NCI-H345 treated with DMSO at 0.1 percent for 48 hours (cell line): ENCODE data around the gene PCBP4.

Experiments
- DNase-seq: peaks from one replicate; lab custom pipeline; 2025; ENCODE audit not compliant: unreplicated experiment; lab: John Stamatoyannopoulos, UW

PCBP4 gene

DNA sequence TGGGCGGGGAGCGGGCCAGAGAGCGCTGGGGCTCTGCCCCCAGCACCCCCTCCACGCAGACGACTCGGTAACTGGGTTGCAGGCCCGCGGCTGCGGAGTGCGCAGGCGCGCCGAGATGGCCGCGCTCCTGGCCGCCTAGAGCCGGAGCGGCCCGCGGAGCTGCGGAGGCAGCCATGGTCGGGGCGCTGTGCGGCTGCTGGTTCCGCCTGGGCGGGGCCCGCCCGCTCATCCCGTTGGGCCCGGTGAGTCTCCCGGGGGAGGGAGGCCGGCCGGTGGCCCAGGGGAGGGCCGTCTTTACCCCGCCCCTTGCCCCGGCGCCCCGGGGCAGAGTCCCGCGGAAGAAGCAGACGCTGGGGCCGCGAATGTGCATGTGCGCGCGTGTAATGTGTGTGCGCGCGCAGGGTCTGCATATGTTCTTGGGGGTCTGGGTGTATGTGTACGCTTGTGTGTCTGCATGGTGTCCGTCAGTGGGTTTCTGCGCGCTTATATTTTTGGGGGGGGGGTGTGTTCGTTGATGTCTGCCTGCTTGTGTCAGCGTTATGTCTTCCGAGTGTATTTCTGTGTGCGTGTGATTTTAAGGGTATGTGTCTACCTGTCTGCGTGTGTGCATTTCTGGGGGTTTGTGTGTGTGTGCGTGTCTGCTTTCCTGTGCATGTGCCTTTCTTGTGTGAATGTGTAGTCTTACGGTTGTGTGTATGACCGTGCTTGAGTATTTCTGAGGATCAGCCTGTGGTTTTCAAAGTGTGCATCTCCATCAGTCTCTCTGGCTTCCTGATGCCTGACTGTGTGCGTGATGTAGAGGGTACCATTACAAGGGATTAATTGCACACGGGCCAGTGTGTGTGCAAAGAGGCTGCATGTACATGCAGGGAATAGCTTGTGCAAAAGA, 8.0 kb upstream of the PCBP4 start, which contains the start of gene ABHD14A:
ABHD14A (plus strand) TSS at position 102 of the 889 bp plus-strand sequence; CDS start at position 174, 72 bp downstream.
- no peak for DNase-seq

DNA sequence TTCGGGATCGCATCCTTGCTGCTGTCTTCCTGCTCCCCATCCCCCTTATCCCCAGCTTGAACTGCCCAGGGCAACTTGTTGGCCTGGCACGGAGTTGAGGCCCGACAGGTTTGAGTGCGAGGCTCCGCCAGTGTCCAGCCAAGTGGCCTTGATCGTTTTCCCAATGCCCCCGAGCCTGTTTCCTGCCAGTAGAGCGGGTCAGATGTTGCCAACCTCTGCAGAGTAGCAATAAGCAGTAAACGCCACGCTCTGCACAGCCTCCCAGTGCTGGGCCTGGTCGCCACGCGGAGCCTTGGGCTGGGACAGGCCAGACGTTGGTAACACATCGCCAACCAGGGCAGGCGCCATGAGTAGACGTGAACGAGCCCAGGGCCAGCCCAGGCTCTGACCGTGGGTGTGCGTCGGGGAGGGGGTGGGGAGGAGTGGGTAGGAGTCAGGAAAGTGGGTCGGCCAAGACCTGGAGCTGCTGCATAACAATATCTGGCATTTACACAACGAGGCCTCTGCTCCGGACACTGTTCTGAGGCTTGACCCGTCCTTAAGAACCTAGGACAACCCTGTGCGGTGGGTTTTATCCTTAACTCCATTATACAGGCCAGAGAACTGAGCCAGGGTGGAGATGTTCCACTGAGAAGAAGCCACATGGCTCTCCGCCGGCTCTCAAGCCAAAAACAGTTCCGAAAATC, 7.2 kb upstream of the PCBP4 start:
- DNase-seq = no peak

DNA sequence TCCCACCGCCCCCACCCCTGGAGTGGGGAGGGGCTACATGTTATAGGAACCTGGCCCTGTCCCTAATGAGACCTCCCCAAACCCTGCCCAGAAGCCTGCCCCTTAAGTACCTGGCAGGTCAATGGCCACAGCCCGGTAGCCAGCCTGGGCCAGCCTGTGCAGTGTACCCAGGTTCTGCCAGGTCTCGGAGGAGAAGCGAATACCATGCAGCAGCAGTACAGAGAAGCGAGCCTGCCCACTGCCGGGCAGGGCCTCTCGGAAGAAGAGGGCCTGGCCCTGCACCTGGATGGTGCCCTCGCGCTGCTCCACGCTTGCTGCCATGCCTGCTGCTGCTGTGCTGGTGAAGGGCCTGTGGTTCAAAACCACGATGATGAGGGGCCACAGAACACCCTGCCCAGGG, 4.1 kb upstream of the PCBP4 start:
- DNase-seq = no peak

DNA sequence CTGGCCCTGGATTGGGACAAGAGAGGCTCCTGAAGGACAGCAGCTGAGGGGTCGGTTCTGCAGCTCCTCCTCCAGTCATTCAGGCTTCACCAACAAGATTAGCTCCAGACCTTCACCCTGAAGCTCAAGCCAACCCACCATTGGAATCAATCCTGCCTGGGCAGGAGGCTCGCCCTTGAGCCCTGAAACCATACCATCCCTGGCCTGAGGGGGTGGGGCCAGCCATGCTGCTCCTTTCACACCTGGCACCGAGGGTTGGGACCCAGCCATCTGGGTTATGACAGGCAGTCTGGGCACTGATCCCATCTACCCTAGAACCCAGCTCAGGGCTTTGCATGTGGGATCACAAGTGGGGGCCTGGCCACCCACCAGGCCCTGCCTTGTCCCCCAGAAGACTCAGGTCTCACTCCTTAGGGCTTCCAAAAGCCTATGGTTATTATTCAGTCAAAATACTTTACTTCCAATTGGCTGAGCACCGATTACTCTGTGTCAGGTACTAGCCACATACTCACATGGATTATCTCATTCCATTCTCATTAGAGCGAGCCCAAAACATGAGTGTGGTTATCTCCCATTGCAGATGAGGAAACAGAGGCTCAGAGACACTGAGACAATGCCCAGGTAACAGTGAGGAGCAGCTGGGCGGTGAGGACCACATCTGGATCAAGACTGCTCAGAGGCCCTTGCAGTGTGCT, 3.5 kb upstream of the PCBP4 start:
- DNase-seq = no peak

DNA sequence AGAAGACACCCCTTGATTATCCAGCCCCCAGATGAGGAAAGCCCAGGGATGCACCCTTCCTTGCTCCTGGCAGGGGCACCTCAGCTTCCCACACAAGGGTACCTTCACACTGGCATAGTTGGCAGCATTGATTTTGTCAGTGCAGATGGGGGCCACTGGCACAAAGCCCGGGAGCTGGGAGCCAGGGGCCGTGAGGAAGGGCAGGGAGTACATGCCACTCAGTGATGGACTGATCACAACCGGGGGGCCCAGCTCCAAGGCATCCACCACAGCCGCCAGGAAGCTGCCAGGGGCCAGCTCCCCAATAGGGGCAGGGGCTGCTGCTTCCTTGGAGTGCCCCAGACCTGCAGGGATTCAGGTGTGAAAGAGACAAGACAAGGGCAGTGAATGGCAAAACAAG, 2.6 kb upstream of the PCBP4 start:
- no peak for DNase-seq

DNA sequence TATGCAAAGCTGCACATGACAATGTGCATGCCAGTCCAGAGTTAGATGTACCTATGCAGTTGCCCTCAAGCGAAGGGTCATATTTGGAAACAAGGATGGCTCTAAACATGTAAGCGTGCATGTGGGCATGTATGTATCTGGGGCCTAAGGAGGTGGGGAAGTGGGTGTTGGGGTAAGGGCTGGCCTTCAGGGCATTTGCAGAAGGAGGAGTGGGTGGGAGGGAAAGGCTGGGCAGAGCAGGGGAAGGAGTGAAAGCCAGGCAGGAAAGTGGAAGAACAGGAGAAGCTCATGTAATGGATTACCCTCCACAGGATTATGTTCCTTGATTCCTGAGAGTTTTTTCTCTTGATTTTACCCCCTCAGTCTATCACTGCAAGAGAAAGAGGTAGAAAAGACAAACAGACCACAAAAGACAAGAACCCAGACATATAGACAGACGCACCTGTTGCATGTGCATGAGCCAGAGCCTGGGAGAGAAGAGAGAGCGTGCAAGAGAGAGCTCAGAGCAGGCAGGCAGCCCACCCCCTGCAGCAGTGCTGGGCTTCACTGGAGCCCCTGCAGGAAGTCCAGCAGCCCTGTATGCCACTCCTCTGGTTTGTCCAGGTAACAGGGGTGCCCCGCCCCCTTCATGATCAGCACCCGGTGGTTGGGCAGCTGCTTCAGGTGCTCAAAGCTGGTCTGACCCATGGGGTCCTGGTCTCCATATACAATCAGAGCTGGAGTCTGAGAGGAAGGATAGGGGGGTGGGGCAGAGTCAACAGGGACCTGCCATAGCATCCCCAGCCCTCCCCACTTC, 1.8 kb upstream of the PCBP4 start:
- no peak for DNase-seq

DNA sequence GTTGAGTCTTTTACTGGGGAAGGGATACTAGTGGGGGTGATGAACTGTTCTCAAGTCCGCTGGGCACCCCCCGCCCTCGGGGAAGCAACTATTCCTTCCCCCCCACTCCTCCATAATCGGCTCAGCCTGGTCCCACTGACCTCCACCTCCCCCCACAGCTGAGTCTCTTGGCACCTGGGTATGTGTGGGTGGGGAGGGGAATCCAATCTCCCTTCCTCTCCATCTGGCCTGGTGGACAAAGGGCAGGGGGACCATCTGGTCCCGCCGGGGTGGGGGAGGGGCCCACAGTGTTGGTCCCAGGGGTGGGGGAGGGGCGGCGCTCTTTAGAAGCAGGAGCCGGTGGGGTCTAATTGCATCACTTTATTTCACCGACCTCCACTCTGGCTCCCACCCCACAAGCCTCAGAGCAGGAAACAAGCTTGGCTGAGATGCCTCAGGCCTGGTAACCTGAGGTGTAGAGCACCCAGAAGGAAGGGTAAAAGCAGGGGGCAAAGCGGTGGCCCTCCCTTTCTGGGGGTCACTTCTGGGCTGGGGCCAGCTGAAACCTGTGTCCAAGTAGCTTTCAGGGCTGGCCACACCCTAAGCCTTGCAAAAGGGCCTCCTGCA, 1.0 kb upstream of the PCBP4 start:
- DNase-seq = no peak

DNA sequence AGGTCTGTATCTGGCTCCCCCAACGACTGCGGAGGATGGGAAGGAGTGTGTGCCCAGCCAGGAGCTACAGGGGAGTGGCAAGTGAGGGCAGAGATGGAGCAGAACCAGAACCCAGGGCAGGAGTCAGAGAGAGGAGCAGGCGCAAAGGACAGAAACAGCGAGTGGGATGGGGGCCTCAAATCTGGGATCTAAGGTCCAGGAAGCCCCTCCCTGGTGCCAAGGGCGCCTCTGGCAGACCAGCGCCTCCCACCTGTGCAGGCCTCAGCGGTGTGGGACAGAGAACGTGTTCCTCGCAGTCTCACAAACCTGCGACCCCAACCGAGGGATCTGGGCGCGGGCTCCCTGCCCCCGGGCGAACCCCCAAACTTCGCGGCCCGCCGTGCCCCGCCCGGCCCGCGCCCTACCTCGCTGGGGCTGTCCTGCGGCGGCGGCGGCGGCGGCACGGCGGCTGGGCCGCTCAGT, 301 bp downstream of the PCBP4 start:
- no peak for DNase-seq

DNA sequence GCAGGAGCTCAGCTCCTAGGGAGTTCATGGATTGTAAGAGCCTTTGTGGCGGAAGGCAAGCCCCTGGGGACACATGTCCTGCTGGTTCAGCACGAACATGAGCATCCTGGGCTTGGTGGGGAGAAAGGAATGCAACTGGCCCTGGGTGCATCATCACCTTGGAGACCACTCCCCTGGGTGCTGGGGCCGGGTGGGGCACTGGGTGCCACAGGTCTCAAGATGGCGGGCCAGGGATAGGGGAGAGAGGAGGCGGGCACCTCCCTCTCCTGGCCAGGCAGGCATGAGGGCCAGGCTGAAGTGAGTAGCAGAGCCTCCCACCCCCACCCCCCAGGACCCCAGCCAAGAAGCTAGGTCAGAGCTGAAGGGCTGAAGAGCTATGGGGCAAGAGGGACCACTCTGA, 768 bp downstream of the PCBP4 start:
- no peak for DNase-seq

DNA sequence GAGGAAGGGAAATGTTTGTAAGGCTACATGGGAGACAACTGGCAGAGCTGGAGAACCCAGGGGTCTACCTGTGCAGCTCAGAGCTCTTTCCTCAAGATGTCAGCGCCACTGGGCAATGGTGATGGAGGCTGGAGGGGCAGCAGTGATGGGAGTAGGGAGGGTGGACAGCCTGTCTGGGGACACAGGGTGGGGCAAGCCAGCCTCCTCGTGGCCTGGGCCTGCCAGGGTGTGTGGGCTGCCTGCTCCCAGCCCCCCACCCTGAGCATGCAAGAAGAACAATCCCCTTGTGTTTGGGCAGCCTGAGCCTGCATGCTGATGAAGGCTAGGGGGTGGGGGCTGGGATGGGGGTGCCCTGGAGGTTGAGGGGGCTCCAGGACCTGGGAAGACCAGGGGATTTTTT, 1.2 kb downstream of the PCBP4 start:
- no peak for DNase-seq

DNA sequence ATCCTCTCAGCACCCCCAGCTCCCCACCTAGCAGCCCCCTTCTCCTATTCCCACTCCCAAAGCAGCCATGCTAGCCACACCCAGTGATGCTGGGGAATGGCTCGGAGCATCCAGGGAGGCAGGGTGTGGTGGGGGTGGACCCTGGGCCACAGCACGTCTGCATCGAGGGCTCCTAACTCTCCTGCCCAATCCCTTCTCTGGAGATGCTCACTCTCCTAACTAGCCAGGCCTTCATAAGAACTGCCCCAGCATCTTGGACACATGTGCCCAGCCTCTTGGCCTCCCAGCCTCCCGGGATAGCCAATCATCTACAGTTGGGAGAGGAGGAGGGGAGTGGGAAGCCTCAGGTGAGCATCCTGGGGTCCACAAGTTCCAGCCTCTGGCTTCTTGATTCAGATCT, 2.7 kb downstream of the PCBP4 start:
- DNase-seq = no peak

DNA sequence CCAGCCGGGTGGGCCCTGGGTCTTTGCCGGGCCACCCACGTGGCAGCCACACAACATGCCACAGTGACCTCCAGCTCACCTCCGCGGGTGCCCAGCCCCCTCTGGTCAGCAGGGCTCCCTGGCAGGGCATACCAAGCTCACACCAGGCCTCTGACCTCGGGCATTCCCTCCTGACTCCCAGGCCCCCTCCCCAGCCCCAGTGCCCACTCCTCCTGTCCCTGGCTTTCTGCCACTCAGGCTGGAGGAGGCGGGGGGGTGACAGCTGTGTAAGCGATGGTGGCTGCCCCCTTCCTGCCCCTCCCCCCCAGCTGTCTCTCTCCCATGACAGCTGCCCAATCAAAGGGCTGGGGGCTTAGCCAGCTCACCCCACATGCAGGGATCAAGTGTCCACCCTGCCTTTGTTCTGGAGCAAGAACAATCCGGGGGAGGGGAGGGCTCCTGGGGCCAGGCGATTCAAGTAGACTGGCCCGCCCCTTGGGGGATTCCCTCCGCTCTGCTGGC, 3.3 kb downstream of the PCBP4 start:
- DNase-seq = no peak

DNA sequence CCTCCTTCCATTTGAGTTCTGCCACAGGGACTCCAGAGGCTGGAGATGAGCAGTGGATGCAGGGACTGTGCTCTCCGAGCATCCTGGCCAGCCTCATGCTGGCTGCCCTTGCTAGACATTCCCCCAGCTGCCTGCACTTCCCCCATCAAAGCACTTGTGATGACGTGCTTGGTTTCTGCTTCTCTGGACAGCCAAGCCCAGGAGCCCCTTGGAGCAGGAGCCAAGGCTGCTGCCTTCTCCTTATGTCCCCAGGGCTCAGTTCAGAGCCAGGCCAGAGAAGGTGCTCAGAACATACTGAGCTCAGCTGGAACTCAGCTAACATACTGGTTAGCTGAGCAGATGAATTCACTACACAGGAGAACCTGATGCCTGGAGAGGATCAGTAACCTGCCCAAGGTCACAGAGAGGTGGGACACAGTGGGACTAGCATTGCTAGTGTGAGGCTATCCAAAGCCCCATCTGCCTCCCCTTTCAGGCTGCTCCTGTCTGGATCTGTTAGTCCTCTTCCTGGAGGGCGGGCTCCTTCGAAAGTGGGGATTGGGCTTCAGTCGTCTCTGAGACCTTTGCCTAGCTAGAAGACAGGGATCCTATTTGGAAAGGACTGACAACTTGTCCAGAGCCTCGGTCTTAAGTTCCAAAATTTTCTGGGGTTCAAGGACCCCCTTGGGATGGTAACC, 4.3 kb downstream of the PCBP4 start:
- DNase-seq = no peak

DNA sequence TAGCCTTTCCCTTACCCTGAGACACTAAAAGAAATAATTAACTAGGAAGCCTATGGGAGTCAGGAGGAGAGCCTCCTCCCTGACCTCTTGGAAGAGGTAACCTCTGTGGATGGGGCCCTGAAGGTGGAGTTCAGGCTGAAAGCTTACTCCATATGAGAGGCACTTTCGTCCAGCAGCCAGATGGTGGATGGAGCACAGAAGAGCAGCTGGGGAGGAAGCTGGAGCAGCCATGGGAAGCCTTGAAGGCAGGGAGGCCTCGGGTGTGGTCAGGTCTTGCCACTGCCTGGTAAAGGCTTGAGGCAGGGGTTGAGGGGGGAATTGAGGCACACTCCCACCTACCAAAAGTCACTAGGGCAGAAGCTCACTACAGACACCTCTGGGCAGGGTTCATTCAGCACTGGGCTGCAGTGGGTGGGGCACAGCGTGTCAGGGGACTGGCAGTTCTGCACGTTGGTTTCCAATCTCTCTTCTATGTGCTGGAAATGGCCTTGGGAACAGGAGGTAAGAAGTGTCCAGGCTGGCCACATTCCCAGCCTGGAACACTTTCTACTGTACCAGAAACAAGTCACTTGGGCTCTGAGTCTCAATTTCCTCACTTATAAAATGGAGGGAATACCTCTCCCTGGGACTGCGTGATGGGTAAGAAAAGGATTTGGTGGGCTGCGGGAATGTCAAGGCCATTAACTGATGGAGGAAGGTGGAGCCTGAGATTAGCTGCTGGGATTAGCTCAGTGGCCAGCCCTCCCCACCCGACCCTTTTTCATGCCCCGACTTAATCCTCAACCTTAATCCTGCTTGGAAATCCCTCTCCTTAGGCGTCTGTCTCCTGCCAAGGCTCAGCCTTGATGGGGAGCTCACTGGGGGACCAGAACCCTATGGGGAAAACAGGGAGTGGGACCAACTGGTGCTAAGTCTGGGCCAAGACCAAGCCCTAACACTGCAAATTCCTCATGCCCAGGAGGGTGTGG, 5.4 kb downstream of the PCBP4 start:
- DNase-seq = no peak

DNA sequence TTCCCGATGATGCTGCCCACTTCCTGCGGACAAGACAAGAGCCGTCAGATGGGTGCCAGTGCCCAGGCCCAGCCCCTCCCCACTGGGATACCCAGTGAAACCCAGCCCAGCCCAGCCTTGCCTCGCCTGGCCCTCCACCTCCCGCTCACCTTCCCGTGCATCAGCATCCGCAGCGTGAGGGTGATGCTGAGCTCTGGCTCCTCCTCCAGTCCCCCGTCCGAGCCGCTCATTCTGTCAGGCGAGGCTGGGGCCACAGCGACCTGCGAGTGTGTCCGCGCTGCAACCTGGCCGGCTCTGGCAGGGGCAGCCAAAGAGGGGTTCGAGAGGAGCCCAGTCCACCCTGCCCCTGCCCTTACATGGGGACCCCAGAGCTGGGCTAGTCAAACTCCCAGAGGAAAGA, 6.2 kb downstream of the PCBP4 start:
- no peak for DNase-seq

DNA sequence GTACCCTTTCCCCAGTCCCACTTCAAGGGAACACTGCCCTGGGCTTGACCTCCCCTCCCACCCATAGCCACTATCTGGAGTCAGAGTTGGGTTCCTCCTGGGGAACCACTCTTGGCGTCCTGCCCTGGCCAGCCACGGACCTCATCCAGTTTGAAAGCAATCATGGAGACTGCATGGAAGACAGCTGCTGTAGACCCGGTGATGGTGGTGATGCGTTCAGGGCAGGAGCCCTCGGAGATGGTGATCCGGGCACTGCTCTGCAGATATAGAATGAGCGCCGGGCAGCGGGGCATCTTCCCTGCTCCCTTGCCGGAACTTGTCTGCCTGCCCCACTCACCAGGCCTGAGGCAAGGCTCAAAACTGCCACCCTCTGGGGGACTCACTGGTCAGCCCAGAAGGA, 6.9 kb downstream of the PCBP4 start:
- no peak for DNase-seq

DNA sequence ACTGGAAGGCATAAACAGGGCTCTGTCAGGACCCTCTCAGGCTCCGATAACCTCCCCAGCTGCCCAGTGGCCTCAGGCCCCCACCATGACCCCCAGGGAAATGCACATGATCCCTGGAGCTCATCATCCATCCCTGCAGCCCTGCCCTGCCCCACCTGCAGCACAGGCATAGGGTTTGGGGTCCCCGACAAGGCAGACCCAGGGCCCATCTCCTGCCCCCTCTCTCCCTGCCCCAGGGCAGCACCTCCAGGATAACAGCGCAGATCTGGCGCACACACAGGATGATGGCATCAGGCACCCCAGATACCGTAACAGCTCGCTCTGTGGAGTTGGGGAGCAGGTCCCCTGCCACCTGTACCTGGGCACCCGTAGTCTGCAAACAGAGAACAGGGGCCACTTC, 7.6 kb downstream of the PCBP4 start:
- DNase-seq = no peak
